Caco-2 (cell line): ENCODE data around the gene IL19. TPM values are rescaled to one million over a fixed set of nuclear protein-coding genes. Genes with fewer than 3 reads are reported as not detected.

Experiments
- BruUV-seq: library from RNA; stranded (reverse); fragments of 400-500 nt; replicated peaks from 2 replicates; lab custom pipeline; 2021; lab: Mats Ljungman, UMichigan
- CTCF ChIA-PET: fragments of 300-600 bp; sonication (Branson Sonifier 250); formaldehyde crosslinking; loops from one replicate; lab custom pipeline; 2022; ENCODE audit warnings: antibody characterized with exemption; lab: Charles Lee
- POLR2A ChIA-PET: fragments of 300-600 bp; sonication (Branson Sonifier 250); formaldehyde crosslinking; loops from one replicate; lab custom pipeline; 2022; ENCODE audit warnings: antibody characterized with exemption; lab: Charles Lee
- DNase-seq, 2 experiments: peaks; one replicate each; pipeline versions ENCODE4 v3.0.0 to v3.0.0-alpha.2; 2020 to 2022
- H3K27me3 ChIP-seq: replicated peaks from 2 replicates; pipeline ENCODE4 v1.6.0; 2011; ENCODE audit warnings: low read length; ENCODE audit not compliant: control insufficient read depth, insufficient read depth
- H3K36me3 ChIP-seq: 2 replicates; pipeline ENCODE4 v1.5.1; 2011; ENCODE audit warnings: low read length; ENCODE audit not compliant: control insufficient read depth, insufficient read depth
- H3K4me1 ChIP-seq: fragments of 250-450 bp; sonication (Bioruptor Pico); 2 replicates; pipeline ENCODE4 v1.5.1; 2020; ENCODE audit warnings: mild to moderate bottlenecking
- H3K4me3 ChIP-seq: 2 replicates; pipeline ENCODE4 v1.5.1; 2011; ENCODE audit warnings: low read depth, mild to moderate bottlenecking, control low read depth, low read length
- H3K9me3 ChIP-seq: fragments of 250-450 bp; sonication (Bioruptor Pico); 2 replicates; pipeline ENCODE4 v1.5.1; 2020; ENCODE audit warnings: mild to moderate bottlenecking, moderate library complexity
- H3K27ac Mint-ChIP-seq: one replicate; pipeline ENCODE4 v1.8.0; 2022; ENCODE audit warnings: mixed read lengths; ENCODE audit not compliant: unreplicated experiment
- H3K27me3 Mint-ChIP-seq: one replicate; pipeline ENCODE4 v1.8.0; 2022; ENCODE audit warnings: mixed read lengths; ENCODE audit not compliant: insufficient read depth, unreplicated experiment
- H3K36me3 Mint-ChIP-seq: one replicate; pipeline ENCODE4 v1.8.0; 2022; ENCODE audit warnings: mild to moderate bottlenecking, mixed read lengths; ENCODE audit not compliant: insufficient read depth, unreplicated experiment
- H3K4me1 Mint-ChIP-seq: one replicate; pipeline ENCODE4 v1.8.0; 2022; ENCODE audit warnings: low read depth, mixed read lengths; ENCODE audit not compliant: unreplicated experiment
- H3K4me3 Mint-ChIP-seq: one replicate; pipeline ENCODE4 v1.8.0; 2022; ENCODE audit warnings: mild to moderate bottlenecking, moderate library complexity, mixed read lengths; ENCODE audit not compliant: unreplicated experiment
- H3K9me3 Mint-ChIP-seq: one replicate; pipeline ENCODE4 v1.8.0; 2022; ENCODE audit warnings: mixed read lengths; ENCODE audit not compliant: unreplicated experiment
- CTCF ChIP-seq, 2 experiments: fragments of 200-600 bp in 1 of 2; IDR thresholded peaks; 1 replicate in 1 of 2; 2 replicates in 1 of 2; pipeline versions ENCODE4 v1.5.1 to v1.8.0; 2011 to 2022; ENCODE audit warnings: antibody characterized with exemption in 1 of 2, control low read depth in 1 of 2, inconsistent platforms in 1 of 2, low read depth in 1 of 2, low read length in 1 of 2, mild to moderate bottlenecking in 1 of 2, moderate library complexity in 1 of 2; ENCODE audit not compliant: insufficient read depth in 1 of 2, severe bottlenecking in 1 of 2, unreplicated experiment in 1 of 2
- intact Hi-C: fragments of 100-400 bp; cut with micrococcal nuclease; formaldehyde crosslinking; loops from one replicate; pipeline ENCODE4 v1.10.0; 2022; ENCODE audit not compliant: unreplicated experiment
- total RNA-seq: library from RNA; stranded (reverse); gene quantifications from 2 replicates; pipeline ENCODE4 v1.2.3, GENCODE V29; 2022

The IL19 gene
- total RNA-seq, 1 experiment from 2014 or later = not detected

GRCh38 chr1:206828061-206828460 is 57.5 kb downstream of the IL19 start:
- ChIA-PET CTCF (no interaction called here), POLR2A (no interaction called here)
- H3K9me3 Mint-ChIP-seq = no peaks in the 10 kb centered on the region
- no peak for DNase-seq
- no peaks in the 10 kb centered on the region for H3K9me3 ChIP-seq
- no peaks in the 10 kb centered on the region for H3K27me3 ChIP-seq
- no peaks in the 10 kb centered on the region for H3K36me3 Mint-ChIP-seq
- H3K36me3 ChIP-seq = no peaks in the 10 kb centered on the region
- BruUV-seq = no TSS peak
- intact Hi-C loops = no loop called here
- no peak overlapping the region for H3K27ac Mint-ChIP-seq
- H3K4me3 ChIP-seq = no peak overlapping the region
- no peak overlapping the region for H3K4me3 Mint-ChIP-seq
- no peaks in the 10 kb centered on the region for H3K4me1 Mint-ChIP-seq
- no peaks in the 10 kb centered on the region for H3K4me1 ChIP-seq
- H3K27me3 Mint-ChIP-seq = peaks cover 9% of the 10 kb centered on the region
- no peak for TF ChIP-seq CTCF (IDR thresholded peaks at IDR 0.05; ENCODE audit: insufficient read depth in 1 of 2, low read depth in 1 of 2, low read length in 1 of 2, severe bottlenecking in 1 of 2, unreplicated experiment in 1 of 2)

GRCh38 chr1:206828765-206829164 is 58.2 kb downstream of the IL19 start:
- POLR2A ChIA-PET = interaction anchor here (0.7 kb wide), 1 partner anchor 82 kb away, joined by 10 read pairs; no protein-coding TSS in a partner anchor
- Histone ChIP-seq H3K4me3 (no peak overlapping the region), H3K36me3 (no peaks in the 10 kb centered on the region), H3K27me3 (no peaks in the 10 kb centered on the region), H3K4me1 (no peaks in the 10 kb centered on the region), H3K9me3 (no peaks in the 10 kb centered on the region)
- Mint-ChIP-seq H3K36me3 (no peaks in the 10 kb centered on the region), H3K4me1 (no peaks in the 10 kb centered on the region), H3K9me3 (no peaks in the 10 kb centered on the region), H3K27ac (no peak overlapping the region), H3K4me3 (no peak overlapping the region), H3K27me3 (peaks cover 10% of the 10 kb centered on the region)
- no peak for DNase-seq
- intact Hi-C loops = no loop called here
- no TSS peak for BruUV-seq
- CTCF ChIA-PET = interaction anchor here (0.6 kb wide), 1 partner anchor 55 kb away, joined by 4 read pairs; no protein-coding TSS in a partner anchor
- TF ChIP-seq CTCF (IDR thresholded peaks at IDR 0.05; ENCODE audit: insufficient read depth in 1 of 2, low read depth in 1 of 2, low read length in 1 of 2, severe bottlenecking in 1 of 2, unreplicated experiment in 1 of 2) = no peak

- no peaks in the 10 kb centered on the region for H3K9me3 Mint-ChIP-seq
- Histone ChIP-seq H3K4me1 (no peaks in the 10 kb centered on the region), H3K4me3 (no peak overlapping the region), H3K27me3 (no peaks in the 10 kb centered on the region), H3K36me3 (no peaks in the 10 kb centered on the region), H3K9me3 (no peaks in the 10 kb centered on the region)
- H3K4me3 Mint-ChIP-seq = no peak overlapping the region
- no peak for TF ChIP-seq CTCF (IDR thresholded peaks at IDR 0.05; ENCODE audit: insufficient read depth in 1 of 2, low read depth in 1 of 2, low read length in 1 of 2, severe bottlenecking in 1 of 2, unreplicated experiment in 1 of 2)
- POLR2A ChIA-PET = interaction anchor here (0.7 kb wide), 1 partner anchor 82 kb away, joined by 10 read pairs; no protein-coding TSS in a partner anchor
- H3K27me3 Mint-ChIP-seq = peaks cover 13% of the 10 kb centered on the region
- CTCF ChIA-PET = no interaction called here
- no TSS peak for BruUV-seq
- H3K4me1 Mint-ChIP-seq = no peaks in the 10 kb centered on the region
- intact Hi-C loops = no loop called here
- H3K36me3 Mint-ChIP-seq = no peaks in the 10 kb centered on the region
- no peak for DNase-seq
- no peak overlapping the region for H3K27ac Mint-ChIP-seq
Observed at GRCh38 chr1:206829282-206829681, 58.7 kb downstream of the IL19 start.
